ENCODE data around the gene PRC1.
"Not testable (repeated sequence)": the region's sequence is repeated elsewhere in the genome, so short reads cannot be mapped to it uniquely, and the experiment has no call there.

The PRC1 gene

GRCh38 chr15:90934256-90934948 lies 59.9 kb downstream of the PRC1 start:
- peak in 57 of 58 donors; percentile 13 to 88 (median 73) for DNase-seq

GRCh38 chr15:90933301-90933700 lies 61.0 kb downstream of the PRC1 start:
- no peak for DNase-seq

- no peak for DNase-seq
Observed at GRCh38 chr15:90932660-90932991, 61.7 kb downstream of the PRC1 start.

- peak in 57 of 58 donors; percentile 5 to 92 (median 70) for DNase-seq
Observed at GRCh38 chr15:90931828-90932659, 62.3 kb downstream of the PRC1 start, which contains the start of gene HDDC3. HDDC3 (minus strand) TSS chr15:90932549; CDS start chr15:90932540, 9 bp downstream.

- DNase-seq = peak in 1 of 58 donors; percentile 14
Observed at GRCh38 chr15:90931575-90931827, 62.8 kb downstream of the PRC1 start.

GRCh38 chr15:90930861-90931574 lies 63.3 kb downstream of the PRC1 start:
- DNase-seq = no peak

- DNase-seq = no peak
Observed at GRCh38 chr15:90929246-90930019, 64.9 kb downstream of the PRC1 start.

GRCh38 chr15:90928106-90928505 lies 66.2 kb downstream of the PRC1 start:
- DNase-seq = not testable (repeated sequence)

GRCh38 chr15:90926766-90927165 lies 67.6 kb downstream of the PRC1 start:
- DNase-seq = not testable (repeated sequence)

- DNase-seq = no peak
Observed at GRCh38 chr15:90924375-90924774, 70.0 kb downstream of the PRC1 start.

- not testable (repeated sequence) for DNase-seq
Observed at GRCh38 chr15:90922712-90923322, 71.5 kb downstream of the PRC1 start.

GRCh38 chr15:90921887-90922286 lies 72.4 kb downstream of the PRC1 start:
- DNase-seq = no peak

GRCh38 chr15:90918835-90919234 lies 75.5 kb downstream of the PRC1 start:
- no peak for DNase-seq

GRCh38 chr15:90918034-90918788 lies 76.1 kb downstream of the PRC1 start:
- DNase-seq = no peak

- DNase-seq = no peak
Observed at GRCh38 chr15:90917569-90917968, 76.8 kb downstream of the PRC1 start.

GRCh38 chr15:90916461-90916860 lies 77.9 kb downstream of the PRC1 start:
- no peak for DNase-seq

Data from anterior cingulate cortex (tissue), 58 donors.